NCI-H2107 (cell line): Measurements from ENCODE around the gene TMEM273.

Source experiments
- DNase-seq: peaks from one replicate; lab custom pipeline; 2025; lab: John Stamatoyannopoulos, UW

TMEM273 gene

GRCh38 chr10:49175587-49176309 is 12.4 kb downstream of the TMEM273 start:
- no peak for DNase-seq

- DNase-seq: no peak
Measured at GRCh38 chr10:49174926-49175500, 13.2 kb downstream of the TMEM273 start.

GRCh38 chr10:49174261-49174925 is 13.8 kb downstream of the TMEM273 start:
- DNase-seq: no peak

GRCh38 chr10:49173853-49174252 is 14.3 kb downstream of the TMEM273 start:
- no peak for DNase-seq

- no peak for DNase-seq
Measured at GRCh38 chr10:49173201-49173772, 14.9 kb downstream of the TMEM273 start.

GRCh38 chr10:49172777-49173132 is 15.4 kb downstream of the TMEM273 start:
- no peak for DNase-seq

GRCh38 chr10:49172061-49172776 is 16.0 kb downstream of the TMEM273 start:
- DNase-seq: no peak

- no peak for DNase-seq
Measured at GRCh38 chr10:49171326-49172060, 16.7 kb downstream of the TMEM273 start.

- no peak for DNase-seq
Measured at GRCh38 chr10:49170632-49171325, 17.4 kb downstream of the TMEM273 start.

- no peak for DNase-seq
Measured at GRCh38 chr10:49169776-49170175, 18.4 kb downstream of the TMEM273 start.

- DNase-seq: no peak
Measured at GRCh38 chr10:49168831-49169500, 19.2 kb downstream of the TMEM273 start.

GRCh38 chr10:49168171-49168540 is 20.0 kb downstream of the TMEM273 start:
- no peak for DNase-seq

- no peak for DNase-seq
Measured at GRCh38 chr10:49167425-49168170, 20.6 kb downstream of the TMEM273 start.

- no peak for DNase-seq
Measured at GRCh38 chr10:49166484-49167400, 21.4 kb downstream of the TMEM273 start.

GRCh38 chr10:49165821-49166483 is 22.2 kb downstream of the TMEM273 start:
- DNase-seq: no peak

- DNase-seq: no peak
Measured at GRCh38 chr10:49165259-49165658, 22.9 kb downstream of the TMEM273 start.

- DNase-seq: no peak
Measured at GRCh38 chr10:49164559-49165188, 23.5 kb downstream of the TMEM273 start.

GRCh38 chr10:49163741-49164140 is 24.4 kb downstream of the TMEM273 start:
- DNase-seq: no peak
